Medulla oblongata (tissue), 1 donor: ENCODE data around the gene MXD4.

Source experiments
- DNase-seq: peaks from one replicate; pipeline ENCODE4 v3.0.0-alpha.2; 2015; ENCODE audit errors: extremely low spot score

The MXD4 gene, protein sequence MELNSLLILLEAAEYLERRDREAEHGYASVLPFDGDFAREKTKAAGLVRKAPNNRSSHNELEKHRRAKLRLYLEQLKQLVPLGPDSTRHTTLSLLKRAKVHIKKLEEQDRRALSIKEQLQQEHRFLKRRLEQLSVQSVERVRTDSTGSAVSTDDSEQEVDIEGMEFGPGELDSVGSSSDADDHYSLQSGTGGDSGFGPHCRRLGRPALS

DNA sequence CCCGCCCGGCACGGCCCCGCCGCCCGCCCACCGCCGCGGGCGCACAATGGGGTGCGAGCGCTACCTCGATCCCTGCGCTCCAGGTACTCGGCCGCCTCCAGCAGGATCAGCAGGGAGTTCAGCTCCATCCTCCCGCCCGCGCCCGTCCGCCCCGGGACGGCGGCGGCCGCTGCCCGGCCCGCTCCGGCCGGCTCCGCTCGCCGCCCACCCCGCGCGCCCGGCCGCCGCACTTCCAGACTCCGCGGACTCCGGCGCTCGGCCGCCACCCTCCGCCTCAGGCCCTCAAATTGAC lies at the start of gene MXD4:
MXD4 (minus strand) TSS at position 257 of the 292 bp plus-strand sequence; CDS start at position 128, 129 bp downstream.
- no peak for DNase-seq

DNA sequence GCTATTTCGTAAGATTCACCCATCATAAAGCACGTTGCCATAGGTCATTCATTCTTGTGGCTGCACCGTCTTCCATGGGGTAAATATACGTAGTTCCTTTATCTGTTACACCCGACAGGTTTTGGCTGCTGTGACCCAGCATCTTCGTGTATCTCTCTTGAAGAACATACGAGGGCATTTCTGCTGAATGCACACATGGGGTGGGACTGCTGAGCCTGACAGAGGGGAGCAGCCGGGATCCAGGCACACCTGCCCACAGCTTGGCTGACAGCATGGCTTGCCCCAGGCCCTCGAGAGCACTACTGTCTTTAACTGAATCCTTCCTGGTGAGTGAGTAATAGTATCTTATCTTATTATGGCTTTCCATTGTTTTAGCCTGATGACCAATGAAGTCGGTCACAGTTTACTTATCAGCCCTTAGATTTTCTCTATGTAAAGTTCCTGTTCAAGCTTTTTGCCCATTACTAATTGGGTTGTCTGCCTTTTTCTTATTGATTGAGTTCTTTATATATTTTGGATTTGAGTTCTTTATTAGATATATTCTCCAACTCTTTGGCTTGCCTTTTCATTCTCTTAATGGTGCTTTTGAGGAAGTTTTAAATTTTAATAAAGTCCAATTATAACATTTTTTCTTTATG lies 45.0 kb upstream of the MXD4 start:
- DNase-seq, result no peak

DNA sequence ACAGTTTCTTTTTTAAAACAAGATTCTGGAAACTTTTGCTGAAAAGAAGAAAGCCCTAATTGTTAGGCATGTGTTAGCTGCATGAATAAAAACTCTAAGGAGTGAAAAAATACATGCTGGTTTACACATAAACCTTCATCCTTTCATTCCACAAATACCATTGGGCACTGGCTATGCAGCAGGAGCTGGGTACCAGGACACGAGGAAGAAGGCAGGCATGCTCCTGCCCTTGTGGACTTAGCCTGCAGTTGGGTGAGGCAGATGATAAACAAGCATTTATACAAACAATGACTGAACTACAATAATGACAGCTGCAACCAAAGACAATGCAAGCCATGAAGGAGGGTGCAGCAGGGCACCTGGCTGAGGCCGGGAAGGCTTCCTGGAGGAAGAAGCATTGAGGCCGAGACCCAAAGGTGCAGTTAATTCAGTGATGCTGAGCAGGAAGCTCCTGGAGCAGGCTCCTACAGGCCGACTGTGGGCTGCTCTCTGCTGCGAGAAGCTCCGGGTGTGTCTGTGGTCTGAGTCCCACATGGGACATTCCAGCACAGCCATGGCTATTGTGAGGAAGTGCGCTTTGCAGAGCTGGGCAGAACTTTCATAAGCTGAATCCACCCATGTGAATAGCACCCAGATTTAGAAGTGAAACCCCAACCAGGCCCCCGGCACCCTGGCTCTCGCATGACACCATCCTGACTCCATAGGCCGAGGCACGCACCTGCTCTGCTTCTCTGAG lies 44.0 kb upstream of the MXD4 start:
- peak; percentile 18 for DNase-seq

DNA sequence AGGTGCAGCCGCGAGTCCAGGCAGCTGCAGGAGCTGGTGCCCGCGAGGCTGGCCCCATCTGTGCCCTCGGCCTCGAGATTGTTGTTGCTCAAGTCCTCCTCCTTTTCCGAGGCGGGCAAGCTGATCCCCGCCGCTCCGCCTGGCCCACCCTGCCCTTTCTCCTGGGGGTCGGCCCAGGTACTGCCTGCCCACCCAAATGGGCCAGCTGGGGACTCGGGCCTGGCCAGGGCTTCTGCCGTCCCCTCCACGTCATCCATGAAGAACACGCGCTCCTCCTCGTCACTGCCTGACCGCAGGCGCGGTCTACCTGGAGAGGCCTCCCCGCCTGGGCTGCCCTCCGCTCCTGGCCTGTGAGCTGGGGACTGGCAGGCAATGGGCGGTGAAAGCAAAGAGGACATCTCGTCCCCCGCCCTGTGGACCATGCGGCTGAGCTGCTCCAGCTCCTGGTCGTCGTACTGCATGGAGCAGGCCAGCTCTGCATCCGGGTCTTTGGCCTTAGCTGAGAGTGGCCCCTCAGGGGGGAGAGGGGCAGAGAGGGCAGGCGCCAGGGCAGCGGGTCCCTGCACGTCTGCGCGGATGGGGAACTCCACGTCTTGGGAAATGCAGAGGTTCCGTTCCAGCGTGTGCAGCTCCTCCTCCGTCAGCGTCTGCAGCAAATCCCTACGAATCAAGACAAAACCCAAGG lies 43.1 kb upstream of the MXD4 start:
- no peak for DNase-seq

DNA sequence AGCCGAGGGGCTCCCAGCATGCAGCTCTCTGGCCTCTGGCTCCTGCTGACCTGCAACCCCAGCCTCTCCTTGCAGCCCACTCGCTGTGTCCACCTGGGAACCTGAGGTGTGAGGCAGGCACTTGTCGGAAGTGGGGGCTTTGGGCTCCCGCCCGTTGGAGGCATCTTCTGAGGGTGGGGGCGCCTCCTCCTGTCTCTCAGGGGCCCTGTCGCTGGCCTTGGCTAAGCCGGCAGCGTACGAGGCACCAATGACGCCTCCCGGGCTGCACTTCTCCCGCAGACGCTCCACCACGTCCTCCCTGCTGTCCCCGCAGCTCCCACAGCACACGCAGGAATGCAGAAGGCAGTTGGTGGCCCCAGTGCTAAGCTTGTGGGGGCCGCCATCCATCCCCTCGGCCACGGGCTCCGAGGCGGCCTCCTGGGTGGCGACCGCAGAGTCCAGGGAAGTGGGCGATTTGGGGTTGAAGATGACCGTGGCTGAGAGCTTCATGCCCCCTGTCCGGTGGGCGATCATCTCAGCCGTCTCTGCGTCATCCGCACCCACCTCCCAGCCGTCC lies 42.5 kb upstream of the MXD4 start:
- no peak for DNase-seq

DNA sequence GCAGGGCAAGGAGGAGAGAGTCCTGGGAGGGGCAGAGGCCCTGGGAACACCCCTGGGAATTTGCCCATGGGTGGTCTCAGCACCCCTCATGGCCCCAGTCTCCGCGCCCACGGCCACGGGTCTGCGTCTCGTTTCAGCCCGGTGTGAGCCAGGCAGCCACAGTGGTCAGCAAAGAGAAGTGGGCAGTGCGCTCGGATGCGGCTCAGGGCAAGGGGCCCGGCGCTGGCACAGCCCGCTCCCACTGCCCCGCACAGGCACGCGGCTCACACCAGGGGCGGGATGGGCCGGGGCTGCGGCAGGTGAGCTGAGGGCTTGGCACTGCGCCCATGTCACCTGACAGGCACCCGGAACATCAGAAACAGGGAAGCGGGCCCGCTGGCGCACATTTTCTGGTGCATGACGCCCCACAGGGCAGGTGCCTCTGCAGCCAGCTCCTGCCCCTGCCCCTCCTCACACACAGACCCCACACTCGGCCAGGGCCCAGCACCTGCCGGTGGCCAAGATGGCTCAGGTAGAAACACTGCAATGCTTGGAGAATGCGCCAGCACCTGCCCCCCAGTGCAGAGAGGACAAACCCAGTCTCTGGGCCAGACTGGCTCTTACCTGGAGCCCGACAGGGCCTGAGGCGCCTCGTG lies 41.9 kb upstream of the MXD4 start:
- DNase-seq, result no peak

DNA sequence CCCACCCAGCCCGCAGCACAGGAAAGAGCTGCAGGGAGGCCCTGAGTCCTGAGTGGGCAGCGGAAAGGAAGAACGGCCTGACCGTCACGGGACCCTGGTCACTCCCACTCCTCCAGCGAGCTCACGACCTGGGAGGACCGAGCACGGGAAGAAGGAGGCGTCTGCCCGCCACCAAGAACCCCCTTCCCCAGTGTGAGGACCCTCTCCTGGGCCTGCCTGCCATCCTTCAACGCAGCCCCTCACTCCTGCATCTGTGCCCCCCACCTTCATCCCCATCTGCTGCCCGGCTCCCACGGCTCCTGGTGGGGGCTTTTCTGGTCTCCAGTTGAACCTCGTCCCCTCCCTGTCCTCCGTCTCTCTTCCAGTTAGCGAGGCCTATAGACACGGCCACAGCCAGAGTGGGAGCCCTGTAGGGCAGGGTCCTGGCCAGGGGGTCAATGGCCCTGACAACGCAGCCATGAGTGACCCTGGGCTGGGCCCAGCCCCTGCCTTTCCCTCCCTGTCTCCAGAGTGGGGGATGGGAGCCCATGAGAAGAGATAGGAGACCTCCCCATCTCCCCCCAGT lies 41.3 kb upstream of the MXD4 start:
- DNase-seq, result no peak

DNA sequence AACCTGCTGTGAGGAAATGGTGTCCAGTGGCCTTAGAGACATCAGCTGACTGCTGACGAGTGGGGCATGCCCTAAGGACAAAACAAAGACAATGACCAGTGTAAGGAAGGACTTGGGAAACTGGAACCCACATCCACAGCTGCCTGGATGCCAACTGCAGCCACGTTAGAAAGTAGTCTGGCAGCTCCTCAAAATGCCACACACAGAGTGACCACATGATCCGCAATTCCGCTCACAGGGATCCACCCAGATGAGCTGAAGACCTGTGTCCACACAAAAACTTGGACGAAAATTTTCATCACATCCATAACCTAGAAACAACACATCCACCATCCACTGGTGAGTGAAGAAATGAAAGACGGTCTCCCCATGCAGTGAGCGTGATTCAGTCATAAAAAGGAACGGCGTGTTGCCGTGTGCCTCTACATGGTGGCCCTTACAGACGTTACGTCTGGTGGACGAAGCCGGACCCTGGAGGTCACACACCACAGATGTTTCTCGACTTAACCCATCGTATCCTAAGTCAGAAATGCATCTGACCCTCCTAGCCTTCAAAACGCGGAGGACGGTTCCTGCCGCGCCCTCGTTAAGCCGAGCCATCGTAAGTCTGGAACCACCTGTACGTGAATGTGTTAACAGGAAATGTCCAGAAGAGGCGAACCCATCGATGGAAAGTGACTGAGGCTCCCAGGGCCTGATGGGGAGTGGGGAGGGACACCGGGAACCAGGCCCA lies 40.6 kb upstream of the MXD4 start:
- DNase-seq, result no peak

DNA sequence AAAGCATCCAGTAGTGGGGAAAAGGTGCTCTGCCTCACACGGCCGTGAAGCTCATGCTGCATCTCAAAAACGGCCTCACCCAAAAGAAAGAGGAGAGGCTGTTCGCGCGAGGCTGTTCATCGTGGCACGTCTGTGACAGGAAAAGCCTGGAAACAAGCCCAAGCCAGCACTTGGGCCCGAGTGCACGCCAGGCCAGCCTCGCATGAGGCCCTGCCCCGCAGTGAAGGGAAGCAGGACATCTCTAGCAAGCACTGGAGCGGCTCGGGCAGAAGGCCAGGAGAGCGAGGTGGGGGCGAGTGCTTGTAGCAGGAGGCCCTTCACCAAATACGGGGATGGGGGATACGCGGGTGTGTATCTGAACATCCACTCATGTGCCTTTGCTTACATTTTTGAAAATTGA lies 39.9 kb upstream of the MXD4 start:
- no peak for DNase-seq

DNA sequence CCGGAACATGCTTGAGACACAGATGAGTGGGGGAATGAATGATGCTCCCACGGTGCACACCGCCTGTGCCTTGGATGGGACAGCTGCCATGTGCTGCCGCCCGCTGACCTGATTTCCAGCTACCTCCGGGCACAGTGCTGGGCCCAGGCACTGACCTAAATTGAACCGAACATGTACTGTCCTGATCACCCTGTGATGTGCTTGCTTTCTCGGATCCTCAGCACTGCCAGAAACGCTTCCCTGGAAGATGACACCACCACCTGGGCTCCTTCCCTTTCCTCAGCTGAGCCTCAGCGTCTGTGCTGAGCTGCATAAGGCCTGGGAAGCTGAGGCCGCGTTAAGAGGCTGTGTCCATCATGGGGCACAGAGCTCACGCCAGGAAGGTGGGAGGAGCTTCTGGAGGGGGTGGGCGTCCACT lies 39.3 kb upstream of the MXD4 start:
- no peak for DNase-seq

DNA sequence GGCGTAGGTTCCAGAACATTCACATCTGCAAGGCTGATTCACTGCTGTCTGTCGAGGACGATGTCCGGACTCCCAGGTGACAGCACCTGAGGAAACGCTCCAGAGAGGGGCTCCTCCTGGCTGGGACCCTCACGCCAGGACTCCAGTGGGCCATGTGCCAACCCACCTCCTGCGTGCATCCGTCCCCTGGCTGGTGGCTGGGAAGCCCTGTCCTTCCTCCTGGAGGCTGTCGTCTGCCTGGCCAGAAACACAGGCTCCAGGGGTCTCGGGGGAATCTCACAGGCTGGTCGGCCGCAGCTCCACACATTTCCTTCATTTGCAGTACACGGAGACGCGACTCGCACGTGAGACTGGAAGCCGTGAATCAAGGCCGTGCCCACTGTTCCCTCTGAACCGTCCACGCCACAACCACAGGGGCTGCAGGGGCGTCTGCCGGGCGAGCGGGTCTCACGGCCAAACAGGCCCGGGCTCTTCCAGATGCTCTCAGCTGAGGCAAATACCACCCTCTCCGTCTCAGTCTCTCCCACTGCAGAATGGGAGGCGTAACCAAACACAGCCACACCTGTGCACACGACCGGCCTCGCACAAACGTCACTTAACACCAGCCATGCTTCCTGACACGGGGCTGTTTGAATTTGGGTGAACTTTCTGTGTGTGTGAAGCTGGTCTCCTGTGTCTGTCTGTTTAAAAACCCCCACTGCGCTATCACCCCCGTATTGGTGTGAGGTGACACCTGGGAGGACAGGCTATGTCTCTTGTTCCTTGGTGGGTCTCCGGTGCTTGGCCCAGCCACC lies 38.7 kb upstream of the MXD4 start:
- DNase-seq, result no peak

DNA sequence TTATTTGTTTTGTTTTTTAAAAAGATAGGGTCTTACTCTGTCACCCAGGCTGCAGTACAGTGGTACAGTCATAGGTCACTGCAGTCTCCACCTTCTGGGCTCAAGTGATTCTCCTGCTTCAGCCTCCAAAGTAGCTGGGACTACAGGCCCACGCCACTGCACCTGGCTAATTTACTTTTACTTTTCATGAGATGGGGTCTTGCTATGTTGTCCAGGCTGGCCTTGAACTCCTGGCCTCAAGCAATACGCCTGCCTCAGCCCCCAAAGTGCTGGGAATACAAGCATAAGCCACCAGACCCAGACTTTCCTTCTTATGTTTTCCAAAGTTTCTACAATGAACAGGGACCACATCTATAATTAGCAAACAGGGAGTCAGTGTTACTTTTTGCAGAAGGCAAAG lies 37.9 kb upstream of the MXD4 start:
- no peak for DNase-seq

DNA sequence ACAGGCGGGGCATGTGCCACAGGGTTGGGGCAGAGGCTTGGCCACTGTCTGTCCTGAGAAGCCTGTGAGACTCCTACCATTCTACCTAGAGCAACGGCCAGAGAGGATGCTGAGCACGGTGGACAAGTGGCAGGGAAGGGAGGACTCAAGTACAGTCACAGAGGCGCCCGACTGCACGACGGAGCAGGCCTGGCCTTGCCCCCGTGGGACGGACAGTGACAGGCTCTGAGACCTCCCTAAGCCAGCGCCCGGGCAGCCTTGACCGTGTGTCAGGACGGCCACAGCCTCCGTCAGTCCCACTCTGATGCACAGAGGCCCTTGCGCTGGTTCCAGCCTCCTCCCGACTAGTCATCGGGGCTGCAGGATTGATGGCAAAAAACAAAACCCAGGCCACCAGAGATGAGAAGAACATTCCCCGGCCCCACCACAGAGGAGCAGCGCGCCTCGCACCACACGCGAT lies 36.7 kb upstream of the MXD4 start:
- DNase-seq, result no peak

DNA sequence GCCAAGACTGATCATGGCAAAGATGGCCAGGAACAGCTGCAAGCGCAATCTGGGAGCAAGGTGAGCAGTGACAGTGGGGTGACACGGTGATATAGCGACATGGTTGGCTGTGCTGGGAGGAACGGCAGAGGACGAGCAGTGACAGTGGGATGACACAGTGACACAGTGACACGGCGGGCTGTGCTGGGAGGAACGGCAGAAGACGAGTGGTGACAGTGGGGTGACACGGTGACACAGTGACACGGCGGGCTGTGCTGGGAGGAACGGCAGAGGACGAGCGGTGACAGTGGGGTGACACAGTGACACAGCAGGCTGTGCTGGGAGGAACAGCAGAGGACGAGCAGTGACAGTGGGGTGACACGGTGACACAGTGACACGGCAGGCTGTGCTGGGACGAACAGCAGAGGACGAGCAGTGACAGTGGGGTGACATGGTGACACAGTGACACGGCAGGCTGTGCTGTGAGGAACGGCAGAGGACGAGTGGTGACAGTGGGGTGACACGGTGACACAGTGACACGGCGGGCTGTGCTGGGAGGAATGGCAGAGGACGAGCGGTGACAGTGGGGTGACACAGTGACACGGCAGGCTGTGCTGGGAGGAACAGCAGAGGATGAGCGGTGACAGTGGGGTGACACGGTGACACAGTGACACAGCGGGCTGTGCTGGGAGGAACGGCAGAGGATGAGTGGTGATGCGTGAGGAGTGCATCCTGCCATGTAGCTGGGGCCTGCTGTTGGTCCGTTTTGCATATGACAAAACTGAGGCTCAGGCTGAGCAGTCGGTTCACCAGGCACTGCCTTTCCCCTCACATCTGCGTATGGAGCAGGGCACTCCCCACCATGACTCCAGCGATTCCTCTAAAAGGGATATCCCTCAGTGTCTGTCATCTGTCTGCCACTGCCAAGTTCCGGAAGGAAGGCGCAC lies 36.0 kb upstream of the MXD4 start:
- no peak for DNase-seq

DNA sequence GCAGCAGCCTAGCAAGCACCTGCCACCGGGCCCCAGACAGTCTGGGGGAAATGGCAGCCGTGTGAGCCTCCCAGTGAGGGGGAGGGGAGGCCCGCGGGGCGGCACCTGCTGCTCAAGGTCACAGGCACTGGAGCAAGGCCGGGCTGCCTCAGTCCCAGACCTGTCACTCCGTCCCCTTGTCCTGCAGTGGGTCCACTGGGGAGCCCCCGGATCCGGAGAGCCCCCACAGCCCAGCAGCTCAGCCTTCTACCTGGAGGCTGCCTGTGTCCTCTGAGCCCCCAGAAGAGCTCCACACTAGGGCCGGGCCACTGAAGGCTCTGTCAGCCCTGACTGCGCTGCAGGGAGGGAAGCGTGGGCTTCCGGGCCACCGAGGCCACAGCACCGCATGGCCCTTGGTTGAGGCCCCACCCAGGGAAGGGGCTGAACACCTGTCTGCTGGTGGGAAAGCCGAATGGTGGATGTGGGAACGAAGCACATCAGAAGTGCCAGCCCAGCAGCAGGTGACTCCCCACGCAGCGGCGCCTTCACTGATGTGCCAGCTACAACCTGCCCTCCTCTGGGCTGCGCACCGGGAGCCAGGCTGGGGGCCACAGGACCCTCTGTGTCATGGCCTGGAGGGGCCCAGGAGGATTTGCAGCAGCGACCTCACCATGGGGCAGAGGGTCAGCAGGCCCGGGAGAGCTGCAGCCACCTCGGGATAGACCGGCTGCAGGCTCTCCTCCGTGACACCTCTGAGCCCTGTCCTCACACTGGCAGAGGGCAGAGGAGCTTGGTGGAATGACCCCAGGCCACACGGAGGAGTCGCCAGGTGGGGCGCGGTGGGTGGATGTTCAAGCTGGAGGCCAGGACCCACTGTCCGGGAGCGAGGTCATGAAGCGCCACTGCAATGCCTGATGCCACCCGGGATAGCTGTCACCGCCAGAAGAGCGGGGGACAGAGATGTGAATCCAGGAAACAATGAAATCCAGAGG lies 35.0 kb upstream of the MXD4 start:
- DNase-seq, result no peak

DNA sequence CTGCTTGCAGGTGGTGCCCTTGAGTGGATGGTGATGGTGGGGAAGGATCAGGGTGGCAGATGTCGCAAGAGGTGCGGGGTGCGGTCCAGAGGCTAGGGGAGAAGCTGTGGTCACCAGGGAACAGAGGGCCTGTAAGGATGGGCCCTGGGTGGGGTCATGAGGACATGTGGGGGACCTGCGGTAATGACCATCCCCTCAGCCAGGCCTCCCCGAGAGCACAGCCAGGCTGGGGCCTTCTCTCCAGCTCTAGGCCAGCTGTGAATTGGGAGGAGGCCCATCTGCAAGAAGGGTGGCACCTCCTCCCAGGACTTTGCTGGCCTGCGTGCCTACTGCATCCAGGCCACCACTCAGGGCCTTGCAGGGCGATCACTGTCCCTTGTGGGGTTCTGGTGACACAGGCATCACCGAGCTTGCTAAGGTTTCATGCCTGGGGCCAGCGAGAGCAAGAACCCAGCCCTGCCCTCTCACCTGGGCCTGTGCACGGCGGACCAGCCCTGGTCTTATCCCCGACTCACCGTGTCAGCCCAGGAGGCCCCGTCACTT lies 34.1 kb upstream of the MXD4 start:
- DNase-seq, result no peak

DNA sequence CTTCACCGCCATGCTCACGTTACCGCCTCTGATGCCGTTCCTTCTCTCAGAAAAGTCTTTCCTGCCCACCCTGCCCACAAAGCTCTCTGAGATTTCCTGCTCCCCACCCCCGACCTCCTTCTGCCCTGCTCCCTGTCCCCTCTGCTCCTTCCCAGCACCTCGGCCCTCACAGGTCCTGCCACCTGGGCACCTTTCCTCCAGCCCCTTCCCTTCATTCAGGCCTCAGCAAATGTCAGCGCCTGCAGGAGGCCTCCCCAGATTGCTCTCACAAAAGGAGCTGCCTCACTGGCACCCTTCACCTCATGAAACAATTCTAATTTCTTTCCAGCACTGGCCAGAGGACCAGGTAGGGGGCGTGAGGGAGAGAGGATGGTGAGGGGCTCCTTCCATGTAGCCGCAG lies 33.6 kb upstream of the MXD4 start:
- no peak for DNase-seq
